WTC11 (cell line): ENCODE results near the gene FAR1. TPM values are rescaled to one million over a fixed set of nuclear protein-coding genes. Genes with fewer than 3 reads are reported as not detected.

ENCODE experiments used
- ATAC-seq: fragments of 200-7000 bp; cut with Tn5 transposase; 2 replicates; pipeline ENCODE4 v1.10.0; 2021; ENCODE audit warnings: mild to moderate bottlenecking, moderate library complexity
- CTCF ChIA-PET: fragments of 300-600 bp; sonication (Branson Sonifier 250); formaldehyde crosslinking; loops from one replicate; lab custom pipeline; 2021; ENCODE audit warnings: antibody characterized with exemption; lab: Charles Lee
- POLR2A ChIA-PET: fragments of 350-600 bp; sonication (Branson Sonifier 250); formaldehyde crosslinking; loops from one replicate; lab custom pipeline; 2021; ENCODE audit warnings: antibody characterized with exemption; lab: Charles Lee
- DNase-seq: peaks from one replicate; pipeline ENCODE4 v3.0.0; 2021; ENCODE audit warnings: low spot score
- H3K27ac Mint-ChIP-seq: 2 replicates; pipeline ENCODE4 v1.8.0; 2021; ENCODE audit warnings: mixed read lengths
- H3K27me3 Mint-ChIP-seq: 2 replicates; pipeline ENCODE4 v1.8.0; 2021; ENCODE audit warnings: low read depth, mild to moderate bottlenecking, moderate library complexity, mixed read lengths
- H3K36me3 Mint-ChIP-seq: 2 replicates; pipeline ENCODE4 v1.8.0; 2021; ENCODE audit warnings: mixed read lengths
- H3K4me1 Mint-ChIP-seq: 2 replicates; pipeline ENCODE4 v1.8.0; 2022; ENCODE audit warnings: mixed read lengths
- H3K4me3 Mint-ChIP-seq: 2 replicates; pipeline ENCODE4 v1.8.0; 2021; ENCODE audit warnings: mild to moderate bottlenecking, moderate library complexity, mixed read lengths
- H3K9me3 Mint-ChIP-seq: 2 replicates; pipeline ENCODE4 v1.8.0; 2021; ENCODE audit warnings: mixed read lengths
- ETV6 ChIP-seq: sonication (generic); formaldehyde crosslinking; IDR thresholded peaks from 2 replicates; pipeline ENCODE4 v1.8.1; 2022; ENCODE audit warnings: mild to moderate bottlenecking, missing genetic modification reagents
- FOXJ3 ChIP-seq: sonication (generic); formaldehyde crosslinking; IDR thresholded peaks from 2 replicates; pipeline ENCODE4 v1.9.0; 2021; ENCODE audit warnings: missing genetic modification reagents, mild to moderate bottlenecking, borderline replicate concordance
- FOXK1 ChIP-seq: sonication (generic); formaldehyde crosslinking; IDR thresholded peaks from 2 replicates; pipeline ENCODE4 v1.8.0; 2022; ENCODE audit warnings: mild to moderate bottlenecking, moderate library complexity, missing genetic modification reagents
- FOXP1 ChIP-seq: sonication (generic); formaldehyde crosslinking; IDR thresholded peaks from 2 replicates; pipeline ENCODE4 v1.8.0; 2022; ENCODE audit warnings: missing genetic modification reagents, mild to moderate bottlenecking, moderate library complexity, borderline replicate concordance
- HMGA2 ChIP-seq: fragments of 250-450 bp; sonication (Bioruptor Pico); IDR thresholded peaks from 2 replicates; pipeline ENCODE4 v1.4.0; 2021; ENCODE audit warnings: mild to moderate bottlenecking, moderate library complexity
- NFATC4 ChIP-seq: fragments of 250-450 bp; sonication (Bioruptor Pico); IDR thresholded peaks from 2 replicates; pipeline ENCODE4 v1.9.0; 2021; ENCODE audit warnings: mild to moderate bottlenecking
- NR2C2 ChIP-seq: sonication (generic); formaldehyde crosslinking; IDR thresholded peaks from 2 replicates; pipeline ENCODE4 v1.8.0; 2022; ENCODE audit warnings: mild to moderate bottlenecking, missing genetic modification reagents
- OVOL2 ChIP-seq: fragments of 250-450 bp; sonication (Bioruptor Pico); IDR thresholded peaks from 2 replicates; pipeline ENCODE4 v1.9.0; 2021; ENCODE audit warnings: mild to moderate bottlenecking, borderline replicate concordance
- SMAD3 ChIP-seq: sonication (generic); formaldehyde crosslinking; IDR thresholded peaks from 2 replicates; pipeline ENCODE4 v1.8.0; 2022; ENCODE audit warnings: missing genetic modification reagents, mild to moderate bottlenecking, borderline replicate concordance
- TCF7 ChIP-seq: sonication (generic); formaldehyde crosslinking; IDR thresholded peaks from 2 replicates; pipeline ENCODE4 v1.8.0; 2022; ENCODE audit warnings: mild to moderate bottlenecking, low read depth, missing genetic modification reagents, moderate library complexity
- ZBTB21 ChIP-seq: sonication (generic); formaldehyde crosslinking; IDR thresholded peaks from 2 replicates; pipeline ENCODE4 v1.8.1; 2023; ENCODE audit warnings: mild to moderate bottlenecking, missing genetic modification reagents, borderline replicate concordance
- ZNF416 ChIP-seq: fragments of 250-450 bp; sonication (Bioruptor Pico); IDR thresholded peaks from 2 replicates; pipeline ENCODE4 v1.9.0; 2021; ENCODE audit warnings: mild to moderate bottlenecking, inconsistent platforms
- total RNA-seq: library from RNA; stranded (reverse); gene quantifications from 3 replicates; pipeline ENCODE4 v1.2.3, GENCODE V29; 2021
- TF ChIP-seq, protein P1 (sequence below): sonication (generic); formaldehyde crosslinking; IDR thresholded peaks from 2 replicates; pipeline ENCODE4 v1.8.0; 2022; ENCODE audit warnings: missing genetic modification reagents
- TF ChIP-seq, protein P2 (sequence below): sonication (generic); formaldehyde crosslinking; IDR thresholded peaks from 2 replicates; pipeline ENCODE4 v1.8.0; 2022; ENCODE audit warnings: mild to moderate bottlenecking, missing genetic modification reagents
- TF ChIP-seq, protein P3 (sequence below): fragments of 250-450 bp; sonication (Bioruptor Pico); IDR thresholded peaks from 2 replicates; pipeline ENCODE4 v1.9.0; 2021; ENCODE audit warnings: moderate library complexity, mild to moderate bottlenecking, inconsistent platforms, borderline replicate concordance
- TF ChIP-seq, protein P4 (sequence below): fragments of 250-450 bp; sonication (Bioruptor Pico); IDR thresholded peaks from 2 replicates; pipeline ENCODE4 v1.9.0; 2021; ENCODE audit warnings: mild to moderate bottlenecking
- TF ChIP-seq, protein P5 (sequence below): sonication (generic); formaldehyde crosslinking; IDR thresholded peaks from 2 replicates; pipeline ENCODE4 v1.8.0; 2022; ENCODE audit warnings: mild to moderate bottlenecking, missing genetic modification reagents

The FAR1 gene
- total RNA-seq, 1 experiment from 2014 or later, result 63.9 TPM

DNA sequence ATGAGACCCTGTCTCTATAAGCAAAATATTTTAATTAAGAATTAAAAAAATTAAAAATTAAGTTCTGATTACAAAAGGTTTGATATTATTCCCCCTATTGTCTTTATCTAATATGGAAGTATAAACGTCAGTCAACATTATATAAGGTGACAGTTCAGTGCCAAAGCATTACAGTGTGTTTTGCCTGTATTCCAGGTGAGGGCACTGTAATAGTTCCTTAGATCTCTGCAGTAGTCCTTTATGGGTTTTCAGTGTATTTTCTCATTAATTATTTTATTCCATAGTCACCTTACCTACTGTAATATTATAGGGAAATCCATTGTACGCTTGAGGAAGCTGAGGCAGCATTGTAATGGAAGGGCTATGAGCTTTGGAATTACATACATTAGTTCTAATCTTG is 33.0 kb downstream of the FAR1 start:
- TF ChIP-seq, protein P1, sequence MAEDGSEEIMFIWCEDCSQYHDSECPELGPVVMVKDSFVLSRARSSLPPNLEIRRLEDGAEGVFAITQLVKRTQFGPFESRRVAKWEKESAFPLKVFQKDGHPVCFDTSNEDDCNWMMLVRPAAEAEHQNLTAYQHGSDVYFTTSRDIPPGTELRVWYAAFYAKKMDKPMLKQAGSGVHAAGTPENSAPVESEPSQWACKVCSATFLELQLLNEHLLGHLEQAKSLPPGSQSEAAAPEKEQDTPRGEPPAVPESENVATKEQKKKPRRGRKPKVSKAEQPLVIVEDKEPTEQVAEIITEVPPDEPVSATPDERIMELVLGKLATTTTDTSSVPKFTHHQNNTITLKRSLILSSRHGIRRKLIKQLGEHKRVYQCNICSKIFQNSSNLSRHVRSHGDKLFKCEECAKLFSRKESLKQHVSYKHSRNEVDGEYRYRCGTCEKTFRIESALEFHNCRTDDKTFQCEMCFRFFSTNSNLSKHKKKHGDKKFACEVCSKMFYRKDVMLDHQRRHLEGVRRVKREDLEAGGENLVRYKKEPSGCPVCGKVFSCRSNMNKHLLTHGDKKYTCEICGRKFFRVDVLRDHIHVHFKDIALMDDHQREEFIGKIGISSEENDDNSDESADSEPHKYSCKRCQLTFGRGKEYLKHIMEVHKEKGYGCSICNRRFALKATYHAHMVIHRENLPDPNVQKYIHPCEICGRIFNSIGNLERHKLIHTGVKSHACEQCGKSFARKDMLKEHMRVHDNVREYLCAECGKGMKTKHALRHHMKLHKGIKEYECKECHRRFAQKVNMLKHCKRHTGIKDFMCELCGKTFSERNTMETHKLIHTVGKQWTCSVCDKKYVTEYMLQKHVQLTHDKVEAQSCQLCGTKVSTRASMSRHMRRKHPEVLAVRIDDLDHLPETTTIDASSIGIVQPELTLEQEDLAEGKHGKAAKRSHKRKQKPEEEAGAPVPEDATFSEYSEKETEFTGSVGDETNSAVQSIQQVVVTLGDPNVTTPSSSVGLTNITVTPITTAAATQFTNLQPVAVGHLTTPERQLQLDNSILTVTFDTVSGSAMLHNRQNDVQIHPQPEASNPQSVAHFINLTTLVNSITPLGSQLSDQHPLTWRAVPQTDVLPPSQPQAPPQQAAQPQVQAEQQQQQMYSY, result no peak
- TF ChIP-seq, protein P2, sequence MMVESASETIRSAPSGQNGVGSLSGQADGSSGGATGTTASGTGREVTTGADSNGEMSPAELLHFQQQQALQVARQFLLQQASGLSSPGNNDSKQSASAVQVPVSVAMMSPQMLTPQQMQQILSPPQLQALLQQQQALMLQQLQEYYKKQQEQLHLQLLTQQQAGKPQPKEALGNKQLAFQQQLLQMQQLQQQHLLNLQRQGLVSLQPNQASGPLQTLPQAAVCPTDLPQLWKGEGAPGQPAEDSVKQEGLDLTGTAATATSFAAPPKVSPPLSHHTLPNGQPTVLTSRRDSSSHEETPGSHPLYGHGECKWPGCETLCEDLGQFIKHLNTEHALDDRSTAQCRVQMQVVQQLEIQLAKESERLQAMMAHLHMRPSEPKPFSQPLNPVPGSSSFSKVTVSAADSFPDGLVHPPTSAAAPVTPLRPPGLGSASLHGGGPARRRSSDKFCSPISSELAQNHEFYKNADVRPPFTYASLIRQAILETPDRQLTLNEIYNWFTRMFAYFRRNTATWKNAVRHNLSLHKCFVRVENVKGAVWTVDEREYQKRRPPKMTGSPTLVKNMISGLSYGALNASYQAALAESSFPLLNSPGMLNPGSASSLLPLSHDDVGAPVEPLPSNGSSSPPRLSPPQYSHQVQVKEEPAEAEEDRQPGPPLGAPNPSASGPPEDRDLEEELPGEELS (CRISPR knock-in tag), result no peak
- no peak for TF ChIP-seq OVOL2 (CRISPR knock-in tag)
- TF ChIP-seq, protein P3, sequence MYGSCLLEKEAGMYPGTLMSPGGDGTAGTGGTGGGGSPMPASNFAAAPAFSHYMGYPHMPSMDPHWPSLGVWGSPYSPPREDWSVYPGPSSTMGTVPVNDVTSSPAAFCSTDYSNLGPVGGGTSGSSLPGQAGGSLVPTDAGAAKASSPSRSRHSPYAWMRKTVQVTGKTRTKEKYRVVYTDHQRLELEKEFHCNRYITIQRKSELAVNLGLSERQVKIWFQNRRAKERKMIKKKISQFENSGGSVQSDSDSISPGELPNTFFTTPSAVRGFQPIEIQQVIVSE, result no peak
- TF ChIP-seq ETV6 (CRISPR knock-in tag), result no peak
- TF ChIP-seq, protein P4, sequence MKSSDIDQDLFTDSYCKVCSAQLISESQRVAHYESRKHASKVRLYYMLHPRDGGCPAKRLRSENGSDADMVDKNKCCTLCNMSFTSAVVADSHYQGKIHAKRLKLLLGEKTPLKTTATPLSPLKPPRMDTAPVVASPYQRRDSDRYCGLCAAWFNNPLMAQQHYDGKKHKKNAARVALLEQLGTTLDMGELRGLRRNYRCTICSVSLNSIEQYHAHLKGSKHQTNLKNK, result no peak
- no peak for TF ChIP-seq TCF7 (CRISPR knock-in tag)
- no peak for TF ChIP-seq ZNF416 (CRISPR knock-in tag)
- TF ChIP-seq NR2C2, result no peak
- no peak for TF ChIP-seq FOXK1
- ChIA-PET POLR2A (no interaction called here), CTCF (no interaction called here)
- ATAC-seq (no peak), DNase-seq (no peak)
- Mint-ChIP-seq H3K27ac (no peak overlapping the region), H3K4me3 (no peak overlapping the region), H3K27me3 (no peaks in the 10 kb centered on the region), H3K36me3 (peaks cover 31% of the 10 kb centered on the region), H3K4me1 (peaks cover 19% of the 10 kb centered on the region), H3K9me3 (no peaks in the 10 kb centered on the region)

DNA sequence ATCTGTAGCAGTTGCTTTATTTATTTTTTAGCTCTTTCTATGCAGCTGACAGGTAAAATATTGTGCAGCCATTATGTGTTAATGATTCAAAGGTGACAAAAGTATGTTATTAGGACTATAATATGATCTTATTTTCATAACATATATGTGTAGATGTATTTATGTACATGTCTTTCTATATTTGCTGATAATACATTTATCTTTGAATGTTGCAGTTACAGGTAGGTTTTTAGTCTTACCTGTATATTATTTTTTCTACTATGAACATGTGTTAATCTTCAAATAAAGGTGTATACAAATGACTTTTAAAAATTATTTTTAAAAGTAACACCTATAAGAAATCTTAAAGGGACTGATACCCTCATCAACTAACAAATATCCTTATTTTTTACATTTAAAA is 33.6 kb downstream of the FAR1 start:
- ATAC-seq, result no peak
- Mint-ChIP-seq H3K36me3 (peaks cover 31% of the 10 kb centered on the region), H3K4me1 (peaks cover 19% of the 10 kb centered on the region), H3K9me3 (no peaks in the 10 kb centered on the region), H3K4me3 (no peak overlapping the region), H3K27me3 (no peaks in the 10 kb centered on the region), H3K27ac (no peak overlapping the region)
- POLR2A ChIA-PET, result no interaction called here
- TF ChIP-seq NR2C2 (no peak), FOXJ3 (no peak), ZBTB21 (CRISPR knock-in tag) (no peak), FOXP1 (no peak), HMGA2 (CRISPR knock-in tag) (no peak), FOXK1 (no peak), SMAD3 (CRISPR knock-in tag) (no peak), NFATC4 (CRISPR knock-in tag) (no peak)
- TF ChIP-seq, protein P1, result no peak
- TF ChIP-seq, protein P5, sequence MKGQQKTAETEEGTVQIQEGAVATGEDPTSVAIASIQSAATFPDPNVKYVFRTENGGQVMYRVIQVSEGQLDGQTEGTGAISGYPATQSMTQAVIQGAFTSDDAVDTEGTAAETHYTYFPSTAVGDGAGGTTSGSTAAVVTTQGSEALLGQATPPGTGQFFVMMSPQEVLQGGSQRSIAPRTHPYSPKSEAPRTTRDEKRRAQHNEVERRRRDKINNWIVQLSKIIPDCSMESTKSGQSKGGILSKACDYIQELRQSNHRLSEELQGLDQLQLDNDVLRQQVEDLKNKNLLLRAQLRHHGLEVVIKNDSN (CRISPR knock-in tag), result no peak
- DNase-seq, result no peak
- CTCF ChIA-PET, result no interaction called here
